NB4 (cell line): ENCODE measurements around the gene TBC1D9B.
A peak's percentile ranks its signal among the peaks of the same experiment; 100 is the strongest.

Source experiments
- DNase-seq: peaks from one replicate; pipeline ENCODE4 v3.0.0; 2010; ENCODE audit warnings: low read depth
- H3K4me3 ChIP-seq: one replicate; pipeline ENCODE4 v1.5.1; 2011; ENCODE audit warnings: mild to moderate bottlenecking, low read depth, low read length, moderate library complexity
- MYC ChIP-seq: IDR thresholded peaks from 2 replicates; pipeline ENCODE4 v1.6.1; 2011; ENCODE audit warnings: low read depth, low read length
- POLR2A ChIP-seq: IDR thresholded peaks from 2 replicates; pipeline ENCODE4 v1.6.1; 2011; ENCODE audit warnings: mild to moderate bottlenecking; ENCODE audit not compliant: insufficient read length; ENCODE audit errors: extremely low read depth
- TF ChIP-seq, protein P1 (sequence below): IDR thresholded peaks from one replicate; pipeline ENCODE4 v1.5.1; 2012; ENCODE audit warnings: low read depth, low read length
- TF ChIP-seq, protein P2 (sequence below): IDR thresholded peaks from 2 replicates; pipeline ENCODE4 v1.6.1; 2011; ENCODE audit warnings: low read depth, low read length

TBC1D9B gene

DNA sequence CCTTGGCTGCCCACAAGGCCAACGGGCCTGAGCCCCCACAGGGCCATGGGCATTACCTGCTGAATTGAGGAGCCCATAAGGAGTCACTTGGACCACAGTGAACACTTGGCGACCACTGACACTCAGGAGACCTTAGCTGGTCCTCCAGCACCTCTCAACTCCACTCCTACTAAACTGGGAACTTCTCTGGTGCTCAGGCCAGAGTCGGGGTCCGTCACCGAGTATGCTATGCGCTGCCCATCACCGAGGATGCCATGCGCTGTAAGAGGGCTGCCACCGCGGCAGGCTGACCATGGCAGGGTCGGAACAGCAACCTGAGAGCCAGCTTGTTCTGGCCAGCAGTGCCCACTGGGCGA lies 87.6 kb downstream of the TBC1D9B start:
- TF ChIP-seq, protein P1, sequence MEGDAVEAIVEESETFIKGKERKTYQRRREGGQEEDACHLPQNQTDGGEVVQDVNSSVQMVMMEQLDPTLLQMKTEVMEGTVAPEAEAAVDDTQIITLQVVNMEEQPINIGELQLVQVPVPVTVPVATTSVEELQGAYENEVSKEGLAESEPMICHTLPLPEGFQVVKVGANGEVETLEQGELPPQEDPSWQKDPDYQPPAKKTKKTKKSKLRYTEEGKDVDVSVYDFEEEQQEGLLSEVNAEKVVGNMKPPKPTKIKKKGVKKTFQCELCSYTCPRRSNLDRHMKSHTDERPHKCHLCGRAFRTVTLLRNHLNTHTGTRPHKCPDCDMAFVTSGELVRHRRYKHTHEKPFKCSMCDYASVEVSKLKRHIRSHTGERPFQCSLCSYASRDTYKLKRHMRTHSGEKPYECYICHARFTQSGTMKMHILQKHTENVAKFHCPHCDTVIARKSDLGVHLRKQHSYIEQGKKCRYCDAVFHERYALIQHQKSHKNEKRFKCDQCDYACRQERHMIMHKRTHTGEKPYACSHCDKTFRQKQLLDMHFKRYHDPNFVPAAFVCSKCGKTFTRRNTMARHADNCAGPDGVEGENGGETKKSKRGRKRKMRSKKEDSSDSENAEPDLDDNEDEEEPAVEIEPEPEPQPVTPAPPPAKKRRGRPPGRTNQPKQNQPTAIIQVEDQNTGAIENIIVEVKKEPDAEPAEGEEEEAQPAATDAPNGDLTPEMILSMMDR: no peak
- TF ChIP-seq POLR2A: no peak
- TF ChIP-seq, protein P2, sequence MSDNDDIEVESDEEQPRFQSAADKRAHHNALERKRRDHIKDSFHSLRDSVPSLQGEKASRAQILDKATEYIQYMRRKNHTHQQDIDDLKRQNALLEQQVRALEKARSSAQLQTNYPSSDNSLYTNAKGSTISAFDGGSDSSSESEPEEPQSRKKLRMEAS: no peak
- H3K4me3 ChIP-seq: no peak overlapping the region
- DNase-seq: no peak

DNA sequence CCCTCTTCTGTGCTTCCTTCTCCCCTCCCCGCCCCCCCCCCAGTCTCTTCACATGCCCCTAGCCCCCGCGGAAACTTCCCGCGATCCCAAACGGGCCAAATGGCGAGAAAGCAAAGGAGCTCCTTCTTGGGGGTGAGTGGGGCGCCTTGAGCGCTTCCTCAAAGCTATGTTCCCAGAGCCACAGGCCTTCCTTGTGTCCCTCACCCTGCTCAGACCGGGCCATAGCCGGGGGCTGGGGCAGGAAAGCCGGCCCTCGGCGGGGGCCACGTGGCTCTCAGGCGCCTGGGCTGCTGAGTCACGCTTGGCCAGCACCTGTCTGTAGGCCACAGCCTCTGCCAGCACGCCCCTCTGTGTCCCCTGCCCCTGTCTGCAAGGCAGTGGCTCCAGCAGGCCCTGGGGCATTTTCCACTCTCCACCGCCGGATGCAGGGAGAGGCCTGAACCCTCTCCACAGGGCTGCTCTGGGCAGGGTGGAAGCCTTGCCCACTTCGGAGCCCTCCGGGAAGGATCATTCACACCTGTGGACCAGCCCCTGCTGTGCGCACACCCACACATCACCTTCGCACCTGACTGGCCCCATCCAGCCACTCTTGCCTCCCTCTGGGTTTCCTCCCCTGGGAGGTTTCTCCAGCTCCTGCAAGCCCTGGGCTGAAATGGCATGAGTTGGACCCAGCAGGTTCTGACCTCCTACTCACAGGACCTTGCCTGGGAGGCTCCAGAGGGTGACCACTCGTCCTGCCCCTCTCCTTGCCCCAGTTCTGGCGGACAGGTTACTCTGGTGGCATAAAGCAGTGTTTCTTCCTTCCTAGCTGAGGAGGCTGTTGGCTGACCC lies 88.2 kb downstream of the TBC1D9B start:
- peak; percentile 65 for DNase-seq
- TF ChIP-seq, protein P1: no peak
- TF ChIP-seq POLR2A: no peak
- TF ChIP-seq, protein P2: peak; percentile 95
- peak; percentile 71; the same call in 1 of the 2 replicates for TF ChIP-seq MYC
- H3K4me3 ChIP-seq: no peak overlapping the region

DNA sequence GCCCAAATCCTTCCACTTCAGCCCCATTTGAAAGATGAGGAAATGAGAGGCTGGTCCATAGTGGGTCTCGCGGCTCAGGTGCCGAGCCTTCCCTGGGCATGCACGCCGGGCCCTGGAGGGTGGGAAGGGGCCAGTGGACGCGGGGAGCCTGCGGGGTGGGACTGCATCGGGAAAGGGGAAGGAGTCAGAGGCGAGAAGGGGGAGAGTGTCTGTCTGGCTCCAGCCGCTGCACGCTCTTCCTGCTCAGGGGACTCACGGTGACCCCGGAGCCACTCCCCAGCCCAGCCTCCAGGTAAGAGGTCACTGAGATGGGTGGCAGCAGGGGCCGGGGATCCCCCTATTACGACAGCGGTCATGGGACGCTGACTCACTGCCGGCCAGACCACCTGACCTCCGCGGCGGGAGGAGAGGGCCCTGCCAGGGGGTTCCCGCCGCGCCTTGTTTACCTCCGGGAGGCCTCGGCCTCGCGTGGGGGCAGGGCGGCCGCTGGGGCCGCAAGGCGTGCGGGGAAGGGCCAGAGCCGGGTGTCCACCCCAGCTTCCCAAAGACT lies 88.9 kb downstream of the TBC1D9B start:
- no peak overlapping the region for H3K4me3 ChIP-seq
- DNase-seq: peak; percentile 86
- TF ChIP-seq, protein P2: no peak
- TF ChIP-seq POLR2A (no peak), MYC (no peak; the same call in 1 of the 2 replicates)
- TF ChIP-seq, protein P1: no peak

DNA sequence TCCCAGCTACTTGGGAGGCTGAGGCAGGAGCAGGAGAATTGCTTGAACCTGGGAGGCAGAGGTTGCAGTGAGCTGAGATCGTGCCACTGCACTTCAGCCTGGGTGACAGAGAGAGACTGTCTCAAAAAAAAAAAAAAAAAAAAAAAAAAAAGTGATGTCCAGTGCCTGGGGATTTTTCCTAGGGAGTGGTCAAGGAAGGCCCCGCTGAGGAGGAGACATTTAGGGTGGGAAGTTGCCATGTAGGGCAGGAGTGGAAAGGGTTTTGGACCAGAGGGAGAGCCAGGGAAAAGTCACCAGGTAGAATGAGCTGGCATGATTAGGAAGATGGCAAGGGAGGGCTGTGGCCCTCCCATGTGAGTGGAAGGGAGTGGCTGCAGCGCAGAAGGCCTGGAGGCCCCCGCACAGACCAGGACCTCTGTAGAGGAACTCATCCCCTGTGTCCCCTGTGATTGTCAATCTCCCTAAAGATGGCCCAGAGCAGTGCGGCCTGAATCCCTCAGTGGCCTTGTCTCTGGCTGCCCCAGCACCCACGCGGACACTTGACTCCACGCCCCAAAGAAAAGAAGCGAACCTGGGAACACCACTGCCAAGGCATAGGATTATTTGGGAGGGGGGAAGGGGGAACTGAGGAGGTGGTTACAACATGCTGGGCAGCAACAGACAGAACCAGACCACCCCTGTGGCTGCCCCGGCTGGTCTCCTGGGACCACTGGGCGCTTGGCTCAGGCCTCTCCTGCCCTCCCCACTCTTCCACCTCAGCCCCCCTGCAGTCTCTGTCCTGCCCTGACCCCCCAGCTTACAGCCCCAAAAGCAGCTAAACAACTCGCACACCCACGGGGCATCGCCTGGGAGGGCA lies 89.6 kb downstream of the TBC1D9B start:
- TF ChIP-seq, protein P2: no peak
- no peak for TF ChIP-seq POLR2A
- TF ChIP-seq, protein P1: no peak
- TF ChIP-seq MYC: no peak
- DNase-seq: peak; percentile 51

DNA sequence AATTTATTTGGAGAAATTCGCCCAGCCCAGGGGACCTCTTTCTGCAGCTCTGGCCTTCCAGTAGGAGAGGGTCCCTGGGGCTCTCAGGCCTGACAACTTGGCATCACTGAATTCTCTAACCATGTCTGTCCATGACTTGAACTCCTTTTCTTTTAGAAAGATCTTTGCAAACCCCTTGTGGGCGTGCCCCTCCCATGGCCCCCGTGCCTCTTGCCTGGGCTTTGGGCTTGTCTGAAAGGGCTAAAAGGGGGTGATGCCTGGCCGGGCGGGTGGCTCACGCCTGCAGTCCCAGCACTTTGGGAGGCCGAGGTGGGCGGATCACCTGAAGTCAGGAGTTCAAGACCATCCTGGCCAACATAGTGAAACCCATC lies 90.2 kb downstream of the TBC1D9B start:
- no peak for DNase-seq
- no peak overlapping the region for H3K4me3 ChIP-seq
- TF ChIP-seq, protein P2: no peak
- TF ChIP-seq POLR2A (no peak), MYC (no peak)
- TF ChIP-seq, protein P1: no peak

More for the DNA sequence above, 89.6 kb downstream of the TBC1D9B start:
- no peak overlapping the region for H3K4me3 ChIP-seq
